Anterior cingulate cortex (tissue), 58 donors: ENCODE results near the gene TRIM36.

Experiments
- DNase-seq, 58 donors: peaks; one replicate each; lab custom pipeline; 2025; lab: John Stamatoyannopoulos, UW

Gene TRIM36

DNA sequence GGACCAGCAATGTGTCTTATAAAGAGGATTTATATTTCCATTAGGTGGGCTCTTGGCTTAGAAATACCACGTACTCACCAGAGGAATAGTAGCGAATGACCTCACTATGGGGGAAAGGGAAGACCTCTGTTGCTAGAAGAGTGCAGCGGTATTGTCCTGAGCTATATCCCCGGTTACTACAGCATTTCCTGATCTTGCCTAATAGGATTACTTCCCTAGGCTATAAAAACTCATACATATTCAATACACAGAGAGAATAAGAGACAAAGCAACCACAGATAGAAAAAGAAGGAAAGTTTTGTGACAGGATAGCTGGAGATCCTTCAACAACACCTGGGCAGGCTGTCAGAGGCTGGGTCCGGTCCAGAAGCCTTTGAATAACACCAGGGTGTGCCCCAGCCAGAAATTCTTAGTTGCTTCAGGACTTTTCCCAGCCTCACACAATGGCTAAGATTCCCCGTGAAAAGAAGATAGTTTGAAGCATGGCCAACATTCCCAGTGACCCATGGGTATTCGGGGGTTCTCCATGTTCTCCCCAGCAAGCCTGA is 85.4 kb downstream of the TRIM36 start:
- no peak for DNase-seq

DNA sequence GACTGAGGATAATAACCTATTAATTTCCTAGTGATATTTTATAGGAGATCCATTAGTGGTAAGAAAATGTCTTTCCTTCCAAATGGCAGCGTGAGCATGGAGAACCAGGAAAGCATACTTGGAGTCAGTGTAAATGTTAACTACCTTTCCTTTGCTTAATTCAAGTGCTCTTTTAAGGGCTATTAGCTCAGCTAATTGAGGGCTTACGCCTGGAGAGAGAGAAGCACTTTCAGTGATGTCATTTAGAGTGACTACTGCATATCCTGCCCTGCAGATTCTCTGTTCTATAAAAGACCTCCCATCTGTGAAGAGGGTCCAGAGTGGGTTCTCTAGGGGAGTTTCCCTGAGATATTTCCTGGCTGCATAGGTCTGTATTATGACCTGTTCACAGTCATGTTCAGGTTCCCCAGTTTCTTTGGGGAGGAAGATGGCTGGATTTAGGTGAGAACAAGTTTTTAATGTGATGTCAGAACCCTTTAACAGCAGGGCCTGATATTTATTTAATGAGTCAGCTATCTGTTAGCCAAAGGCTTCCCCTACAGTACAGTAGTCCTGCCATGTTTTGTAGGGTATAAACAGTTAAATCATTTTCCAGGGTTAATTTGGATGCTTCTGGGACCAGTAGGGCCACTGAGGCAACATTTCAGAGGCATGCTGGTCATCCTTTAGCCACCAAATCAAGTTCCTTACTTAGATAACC is 89.6 kb downstream of the TRIM36 start:
- DNase-seq: no peak
